ENCODE results near the gene DTX2.
A peak's percentile ranks its signal among the peaks of the same experiment; 100 is the strongest.
"Not testable (repeated sequence)": the region's sequence is repeated elsewhere in the genome, so short reads cannot be mapped to it uniquely, and the experiment has no call there.

DTX2 gene

DNA sequence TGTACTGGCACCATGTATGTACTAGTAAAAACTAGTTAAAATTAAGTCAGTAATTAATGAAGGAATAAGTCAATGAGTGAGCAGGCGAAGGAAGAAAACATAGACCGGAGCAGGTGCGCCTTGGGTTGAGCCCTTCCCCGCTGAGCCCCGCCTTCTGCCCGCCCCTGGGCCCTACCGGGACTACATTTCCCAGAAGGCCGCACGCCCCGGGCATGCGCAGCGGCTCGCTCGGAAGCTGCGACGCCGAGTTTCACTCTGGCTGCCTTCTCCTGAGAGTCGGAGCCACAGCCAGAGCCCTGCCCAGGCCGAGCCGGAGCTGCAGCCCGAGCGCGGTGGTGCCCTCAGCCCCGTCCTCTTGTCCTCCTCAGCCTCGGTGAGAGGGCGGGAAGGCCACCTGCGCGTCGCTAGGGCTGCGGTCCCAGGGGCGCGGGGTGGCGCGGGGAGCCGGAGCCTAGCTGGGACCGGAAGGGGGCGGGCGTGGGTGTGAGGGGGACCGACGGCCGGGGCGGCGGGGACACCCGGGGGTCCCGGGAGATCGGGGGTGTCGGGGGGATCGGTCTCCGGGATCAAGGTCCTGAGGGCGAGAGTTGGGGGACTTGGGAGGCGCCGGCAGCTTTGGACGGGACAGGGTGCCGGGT is at the start of gene DTX2:
TSS of gene DTX2 (plus strand) at position 246 of the 638 bp plus-strand sequence. CDS start 18,801 bp downstream, outside the sequence.
- DNase-seq (ENCODE audit: low read depth) = not testable (repeated sequence)

GRCh38 chr7:76412249-76412648 is 49.3 kb upstream of the DTX2 start:
- no peak overlapping the region for H3K4me3 ChIP-seq (ENCODE audit: low read length)

More for the DNA sequence above, at the start of gene DTX2:
- peak within 1 kb of the TSS; percentile 47 for H3K4me3 ChIP-seq (ENCODE audit: low read length)

GRCh38 chr7:76417654-76418310 is 43.7 kb upstream of the DTX2 start:
- not testable (repeated sequence) for DNase-seq (ENCODE audit: low read depth); H3K4me3 ChIP-seq (ENCODE audit: low read length)

More at GRCh38 chr7:76412249-76412648, 49.3 kb upstream of the DTX2 start:
- DNase-seq (ENCODE audit: low read depth) = no peak
- TF ChIP-seq CTCF (conservative IDR thresholded peaks at IDR 0.05; ENCODE audit: low read length) = no peak

DNA sequence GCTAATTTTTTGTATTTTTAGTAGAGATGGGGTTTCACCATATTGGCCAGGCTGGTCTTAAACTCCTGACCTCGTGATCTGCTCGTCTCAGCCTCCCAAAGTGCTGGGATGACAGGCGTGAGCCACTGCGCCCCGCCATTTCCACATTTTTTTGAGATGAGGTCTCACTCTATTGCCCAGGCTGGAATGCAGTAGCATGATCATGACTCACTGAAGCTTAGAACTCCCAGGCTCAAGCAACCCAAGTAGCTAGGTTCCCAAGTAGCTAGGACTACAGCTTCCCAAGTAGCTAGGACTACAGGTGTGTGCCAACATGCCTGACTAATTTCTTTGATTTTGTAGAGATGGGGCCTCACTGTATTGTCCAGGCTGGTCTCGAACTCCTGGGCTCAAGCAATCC is 40.4 kb upstream of the DTX2 start:
- not testable (repeated sequence) for H3K4me3 ChIP-seq (ENCODE audit: low read length)
- DNase-seq (ENCODE audit: low read depth) = peak; percentile 99

- no peak overlapping the region for H3K4me3 ChIP-seq (ENCODE audit: low read length)
- peak; percentile 16 for DNase-seq (ENCODE audit: low read depth)
- TF ChIP-seq CTCF (conservative IDR thresholded peaks at IDR 0.05; ENCODE audit: low read length) = no peak
Measured at GRCh38 chr7:76423666-76424412, 37.7 kb upstream of the DTX2 start.

DNA sequence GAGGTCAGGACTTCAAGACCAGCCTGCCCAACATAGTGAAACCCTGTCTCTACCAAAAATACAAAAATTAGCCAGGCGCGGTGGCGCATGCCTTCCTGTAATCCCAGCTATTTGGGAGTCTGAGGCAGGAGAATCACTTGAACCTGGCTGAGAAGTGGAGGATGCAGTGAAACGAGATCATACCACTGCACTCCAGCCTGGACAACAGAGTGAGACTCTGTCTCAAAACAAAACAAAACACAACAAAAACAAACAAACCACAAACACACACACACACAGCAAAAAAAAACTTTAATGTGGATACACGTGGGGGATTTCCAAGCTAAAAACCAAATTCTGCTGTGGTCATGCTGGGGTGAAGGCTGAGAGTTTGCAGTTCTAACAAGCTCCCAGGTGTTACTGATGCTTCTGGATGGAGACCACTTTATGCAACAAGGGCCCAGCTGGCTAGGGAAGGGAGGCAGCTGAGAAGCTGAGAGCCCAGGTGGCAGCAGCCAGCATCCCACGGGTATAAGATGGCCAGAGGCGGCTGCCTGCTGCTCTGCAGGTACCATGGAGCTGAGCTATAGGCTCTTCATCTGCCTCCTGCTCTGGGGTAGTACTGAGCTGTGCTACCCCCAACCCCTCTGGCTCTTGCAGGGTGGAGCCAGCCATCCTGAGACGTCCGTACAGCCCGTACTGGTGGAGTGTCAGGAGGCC is 36.9 kb upstream of the DTX2 start, which contains the start of gene ZP3:
TSS of gene ZP3 (plus strand) at position 538 of the 699 bp plus-strand sequence. CDS start at position 553, 15 bp downstream.
- no peak for DNase-seq (ENCODE audit: low read depth)
- H3K4me3 ChIP-seq (ENCODE audit: low read length) = no peak within 1 kb of the TSS
- TF ChIP-seq CTCF (conservative IDR thresholded peaks at IDR 0.05; ENCODE audit: low read length) = no peak

- no peak overlapping the region for H3K4me3 ChIP-seq (ENCODE audit: low read length)
- no peak for TF ChIP-seq CTCF (conservative IDR thresholded peaks at IDR 0.05; ENCODE audit: low read length)
- no peak for DNase-seq (ENCODE audit: low read depth)
Measured at GRCh38 chr7:76425156-76425555, 36.4 kb upstream of the DTX2 start.

DNA sequence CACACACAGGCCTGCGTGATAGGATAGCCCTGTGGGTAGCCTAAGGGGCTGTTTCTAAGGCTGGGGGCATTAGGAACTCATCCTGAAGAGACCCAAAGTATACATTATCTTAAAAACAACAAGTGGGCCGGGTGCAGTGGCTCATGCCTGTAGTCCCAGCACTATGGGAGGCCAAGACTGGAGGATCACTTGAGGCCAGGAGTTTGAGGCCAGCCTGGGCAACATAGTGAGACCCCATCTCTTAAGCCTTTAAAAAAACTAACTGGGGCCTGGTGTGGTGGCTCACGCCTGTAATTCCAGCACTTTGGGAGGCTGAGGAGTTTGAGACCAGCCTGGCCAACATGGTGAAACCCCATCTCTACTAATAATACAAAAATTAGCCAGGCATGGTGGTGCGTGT is 36.0 kb upstream of the DTX2 start:
- DNase-seq (ENCODE audit: low read depth); H3K4me3 ChIP-seq (ENCODE audit: low read length): not testable (repeated sequence)

Measured in AG10803 (cell line).